A673 (cell line): ENCODE data around the gene SCN1B.

Experiments used
- CTCF ChIP-seq: fragments of 300-800, 200-600 bp; sonication (generic); conservative IDR thresholded peaks from 2 replicates; pipeline ENCODE4 v1.5.1; 2017; ENCODE audit warnings: low read depth, mild to moderate bottlenecking, antibody characterized with exemption, low read length, moderate library complexity, mixed read lengths
- EZH2 ChIP-seq: fragments of 200-600 bp; sonication (generic); IDR thresholded peaks from 2 replicates; pipeline ENCODE4 v1.6.1; 2017; ENCODE audit warnings: borderline replicate concordance, low read depth, mild to moderate bottlenecking, mixed read lengths, antibody characterized with exemption, low read length; ENCODE audit not compliant: poor library complexity, severe bottlenecking

- TF ChIP-seq CTCF, result no peak
- no peak for TF ChIP-seq EZH2
Observed at GRCh38 chr19:35023428-35023827, 6.8 kb upstream of the SCN1B start.
